NCI-H146 treated with DMSO at 0.1 percent for 48 hours (cell line): ENCODE data around the gene DIP2C.
A peak's percentile ranks its signal among the peaks of the same experiment; 100 is the strongest.
"Not testable (repeated sequence)": the region's sequence is repeated elsewhere in the genome, so short reads cannot be mapped to it uniquely, and the experiment has no call there.

Experiments
- DNase-seq: peaks from one replicate; lab custom pipeline; 2025; ENCODE audit not compliant: unreplicated experiment; lab: John Stamatoyannopoulos, UW

The DIP2C gene

GRCh38 chr10:520402-520787 lies 169.1 kb downstream of the DIP2C start:
- no peak for DNase-seq

GRCh38 chr10:519716-520401 lies 169.6 kb downstream of the DIP2C start:
- no peak for DNase-seq

GRCh38 chr10:519055-519715 lies 170.3 kb downstream of the DIP2C start:
- DNase-seq, result no peak

GRCh38 chr10:517872-518475 lies 171.5 kb downstream of the DIP2C start:
- no peak for DNase-seq

- no peak for DNase-seq
Observed at GRCh38 chr10:517241-517830, 172.1 kb downstream of the DIP2C start.

GRCh38 chr10:516764-517163 lies 172.7 kb downstream of the DIP2C start:
- no peak for DNase-seq

- no peak for DNase-seq
Observed at GRCh38 chr10:515674-516073, 173.8 kb downstream of the DIP2C start.

- DNase-seq, result peak; percentile 99
Observed at GRCh38 chr10:514137-514671, 175.3 kb downstream of the DIP2C start.

- DNase-seq, result no peak
Observed at GRCh38 chr10:513393-513792, 176.1 kb downstream of the DIP2C start.

GRCh38 chr10:512661-513060 lies 176.8 kb downstream of the DIP2C start:
- not testable (repeated sequence) for DNase-seq

- no peak for DNase-seq
Observed at GRCh38 chr10:511849-512191, 177.6 kb downstream of the DIP2C start.

GRCh38 chr10:511101-511848 lies 178.2 kb downstream of the DIP2C start:
- peak; percentile 57 for DNase-seq

- no peak for DNase-seq
Observed at GRCh38 chr10:510415-510881, 179.0 kb downstream of the DIP2C start.

- no peak for DNase-seq
Observed at GRCh38 chr10:509361-510102, 179.9 kb downstream of the DIP2C start.

GRCh38 chr10:508726-509125 lies 180.7 kb downstream of the DIP2C start:
- DNase-seq, result no peak

- DNase-seq, result no peak
Observed at GRCh38 chr10:507908-508444, 181.5 kb downstream of the DIP2C start.

GRCh38 chr10:507355-507699 lies 182.1 kb downstream of the DIP2C start:
- no peak for DNase-seq

- no peak for DNase-seq
Observed at GRCh38 chr10:506451-507354, 182.8 kb downstream of the DIP2C start.

GRCh38 chr10:505419-505818 lies 184.0 kb downstream of the DIP2C start:
- peak; percentile 66 for DNase-seq
